PC-3 (cell line): ENCODE results near the gene RAD21L1. TPM values are rescaled to one million over a fixed set of nuclear protein-coding genes. Genes with fewer than 3 reads are reported as not detected.

Experiments
- ATAC-seq: fragments of 200-7000 bp; cut with Tn5 transposase; 2 replicates; pipeline ENCODE4 v1.9.1; 2020; ENCODE audit warnings: mild to moderate bottlenecking, moderate library complexity
- BruUV-seq: library from RNA; stranded (reverse); fragments of 400-500 nt; replicated peaks from 2 replicates; lab custom pipeline; 2021; lab: Mats Ljungman, UMichigan
- CTCF ChIA-PET: fragments of 300-600 bp; sonication (Branson Sonifier 250); formaldehyde crosslinking; loops from one replicate; lab custom pipeline; 2022; ENCODE audit warnings: antibody characterized with exemption; lab: Charles Lee
- POLR2A ChIA-PET: fragments of 300-600 bp; sonication (Branson Sonifier 250); formaldehyde crosslinking; loops from one replicate; lab custom pipeline; 2022; ENCODE audit warnings: antibody characterized with exemption; ENCODE audit not compliant: unreplicated experiment; lab: Charles Lee
- DNase-seq: peaks from one replicate; pipeline ENCODE4 v3.0.0-alpha.2; 2015
- H2AFZ ChIP-seq: fragments of 300-600 bp; sonication (generic); 2 replicates; pipeline ENCODE4 v1.6.0; 2016; ENCODE audit warnings: antibody characterized with exemption, low read length
- H3F3A ChIP-seq: fragments of 300-600 bp; sonication (generic); one replicate; pipeline ENCODE4 v1.6.0; 2017; ENCODE audit warnings: antibody characterized with exemption, low read length, control low read depth, mild to moderate bottlenecking; ENCODE audit not compliant: unreplicated experiment
- H3K27ac ChIP-seq: fragments of 300-600 bp; sonication (generic); 2 replicates; pipeline ENCODE4 v1.5.1; 2016; ENCODE audit warnings: mild to moderate bottlenecking, low read length
- H3K27me3 ChIP-seq: fragments of 300-600 bp; sonication (generic); 2 replicates; pipeline ENCODE4 v1.6.1; 2016; ENCODE audit warnings: low read length, mixed read lengths
- H3K36me3 ChIP-seq: fragments of 300-600 bp; sonication (generic); 2 replicates; pipeline ENCODE4 v1.6.1; 2016; ENCODE audit warnings: low read depth, mixed run types, low read length, mixed read lengths
- H3K4me1 ChIP-seq: fragments of 300-600 bp; sonication (generic); 2 replicates; pipeline ENCODE4 v1.5.1; 2016; ENCODE audit warnings: low read length; ENCODE audit not compliant: insufficient read depth
- H3K4me2 ChIP-seq: fragments of 300-600 bp; sonication (generic); 2 replicates; pipeline ENCODE4 v1.6.0; 2016; ENCODE audit warnings: low read length
- H3K4me3 ChIP-seq: fragments of 300-600 bp; sonication (generic); 2 replicates; pipeline ENCODE4 v1.5.1; 2016; ENCODE audit warnings: mild to moderate bottlenecking, low read length, mixed read lengths
- H3K79me2 ChIP-seq: fragments of 300-600 bp; sonication (generic); 2 replicates; pipeline ENCODE4 v1.6.1; 2017; ENCODE audit warnings: low read length, mixed read lengths
- H3K9ac ChIP-seq: fragments of 300-600 bp; sonication (generic); 2 replicates; pipeline ENCODE4 v1.6.0; 2016; ENCODE audit warnings: mild to moderate bottlenecking, low read length
- H3K9me2 ChIP-seq: fragments of 300-600 bp; sonication (generic); replicated peaks from 2 replicates; pipeline ENCODE4 v1.6.1; 2016; ENCODE audit warnings: mixed run types, low read length, mixed read lengths
- H3K9me3 ChIP-seq: fragments of 300-600 bp; sonication (generic); 2 replicates; pipeline ENCODE4 v1.6.1; 2016; ENCODE audit warnings: low read length, mixed read lengths
- H4K20me1 ChIP-seq: fragments of 300-600 bp; sonication (generic); 2 replicates; pipeline ENCODE4 v1.6.1; 2016; ENCODE audit warnings: low read length, mixed read lengths
- EZH2 ChIP-seq: fragments of 300-600 bp; sonication (generic); IDR thresholded peaks from one replicate; pipeline ENCODE4 v1.6.1; 2017; ENCODE audit warnings: antibody characterized with exemption, mild to moderate bottlenecking, low read length; ENCODE audit not compliant: unreplicated experiment
- EZH2phosphoT487 ChIP-seq: fragments of 300-600 bp; sonication (generic); IDR thresholded peaks from 2 replicates; pipeline ENCODE4 v1.6.1; 2018; ENCODE audit warnings: mild to moderate bottlenecking, antibody characterized with exemption, low read length, borderline replicate concordance
- intact Hi-C: fragments of 100-400 bp; cut with micrococcal nuclease; formaldehyde crosslinking; loops from 2 replicates; pipeline ENCODE4 v1.9.0; 2023
- total RNA-seq: library from RNA; depleted of rRNA; stranded (reverse); fragments of >200 nt; gene quantifications from 2 replicates; pipeline ENCODE4 v1.2.3, GENCODE V29; 2014
- TF ChIP-seq, protein P1 (sequence below): fragments of 300-600 bp; sonication (generic); conservative IDR thresholded peaks from 2 replicates; pipeline ENCODE4 v1.5.1; 2017; ENCODE audit warnings: antibody characterized with exemption, low read depth, mild to moderate bottlenecking, low read length

The RAD21L1 gene
- total RNA-seq, 1 experiment from 2014 or later: 0.11 TPM

DNA sequence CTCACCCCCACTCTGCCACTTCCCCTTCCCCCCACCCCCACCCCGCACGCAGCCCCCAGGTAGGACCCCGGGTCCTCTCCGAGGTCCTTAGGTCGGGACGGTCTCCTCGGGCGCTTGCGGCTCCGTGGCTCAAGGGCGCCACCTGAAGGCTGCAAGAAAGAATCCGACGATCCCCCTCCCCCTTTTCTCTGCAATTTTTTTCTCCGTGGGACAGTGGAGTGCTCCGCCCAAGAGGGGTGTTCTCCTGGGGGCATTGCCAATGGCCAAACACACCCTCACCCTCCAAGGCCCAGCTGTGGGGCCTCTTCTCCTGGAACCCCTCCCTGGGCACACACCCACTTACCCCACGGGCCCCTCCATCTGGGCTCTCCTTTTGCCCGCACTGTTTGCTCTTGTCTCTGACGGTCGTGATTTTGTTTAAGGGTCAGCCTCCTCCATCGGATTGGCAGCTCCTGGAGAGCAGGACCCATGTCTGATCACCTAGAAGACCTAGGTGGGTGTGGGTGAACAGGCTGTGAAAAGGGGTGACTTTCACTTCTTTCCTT lies 40.0 kb upstream of the RAD21L1 start:
- Histone ChIP-seq H3K4me2 (peak overlapping the region; percentile 81), H3K79me2 (no peaks in the 10 kb centered on the region), H3K9ac (no peak overlapping the region), H4K20me1 (no peaks in the 10 kb centered on the region), H3K27me3 (peaks cover 24% of the 10 kb centered on the region), H2AFZ (peak overlapping the region; percentile 52; the same call in 1 of the 2 replicates), H3F3A (no peaks in the 10 kb centered on the region), H3K9me2 (no peaks in the 10 kb centered on the region), H3K4me3 (peak overlapping the region; percentile 25; the same call in 1 of the 2 replicates), H3K27ac (no peak overlapping the region), H3K4me1 (peaks cover 4% of the 10 kb centered on the region; the same call in 1 of the 2 replicates), H3K9me3 (no peaks in the 10 kb centered on the region), H3K36me3 (no peaks in the 10 kb centered on the region)
- intact Hi-C loops: loop anchor here (10.0 kb wide), 2 partner anchors 231 to 371 kb away; no protein-coding TSS in a partner anchor
- BruUV-seq: no TSS peak
- ChIA-PET POLR2A (no interaction called here), CTCF (no interaction called here)
- ATAC-seq (peak; percentile 73), DNase-seq (peak; percentile 71)
- no peak for TF ChIP-seq EZH2
- TF ChIP-seq, protein P1, sequence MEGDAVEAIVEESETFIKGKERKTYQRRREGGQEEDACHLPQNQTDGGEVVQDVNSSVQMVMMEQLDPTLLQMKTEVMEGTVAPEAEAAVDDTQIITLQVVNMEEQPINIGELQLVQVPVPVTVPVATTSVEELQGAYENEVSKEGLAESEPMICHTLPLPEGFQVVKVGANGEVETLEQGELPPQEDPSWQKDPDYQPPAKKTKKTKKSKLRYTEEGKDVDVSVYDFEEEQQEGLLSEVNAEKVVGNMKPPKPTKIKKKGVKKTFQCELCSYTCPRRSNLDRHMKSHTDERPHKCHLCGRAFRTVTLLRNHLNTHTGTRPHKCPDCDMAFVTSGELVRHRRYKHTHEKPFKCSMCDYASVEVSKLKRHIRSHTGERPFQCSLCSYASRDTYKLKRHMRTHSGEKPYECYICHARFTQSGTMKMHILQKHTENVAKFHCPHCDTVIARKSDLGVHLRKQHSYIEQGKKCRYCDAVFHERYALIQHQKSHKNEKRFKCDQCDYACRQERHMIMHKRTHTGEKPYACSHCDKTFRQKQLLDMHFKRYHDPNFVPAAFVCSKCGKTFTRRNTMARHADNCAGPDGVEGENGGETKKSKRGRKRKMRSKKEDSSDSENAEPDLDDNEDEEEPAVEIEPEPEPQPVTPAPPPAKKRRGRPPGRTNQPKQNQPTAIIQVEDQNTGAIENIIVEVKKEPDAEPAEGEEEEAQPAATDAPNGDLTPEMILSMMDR: peak; percentile 76

DNA sequence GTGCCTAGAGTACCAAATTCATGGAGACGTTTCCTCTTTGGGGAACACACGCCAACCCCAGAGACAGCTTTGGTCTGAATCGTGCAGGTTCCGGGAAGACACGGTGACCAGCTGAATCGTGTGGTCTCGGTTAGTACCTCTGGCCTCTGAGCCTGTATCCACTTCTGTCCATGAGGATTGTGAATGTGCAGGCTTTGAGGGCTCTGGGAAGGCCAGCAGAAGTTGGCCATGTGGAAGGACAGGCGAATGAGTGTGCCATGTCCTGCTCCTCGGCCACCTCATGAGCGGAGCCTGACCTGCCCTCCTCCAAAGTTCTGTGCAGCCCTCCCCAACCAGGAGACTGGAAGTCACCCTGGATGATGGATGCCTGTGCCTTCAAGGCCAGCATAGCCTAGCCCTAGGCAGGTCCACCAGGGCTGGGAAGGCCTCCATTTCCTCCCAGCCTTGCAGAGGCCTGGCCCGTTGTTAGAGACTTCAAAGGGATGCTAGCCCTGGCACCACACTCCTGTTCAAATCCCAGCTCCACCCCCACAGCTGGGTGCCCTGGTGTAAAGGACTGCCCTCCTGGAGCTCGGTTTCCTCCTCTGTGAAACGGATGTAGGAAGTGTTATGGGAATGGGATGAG lies 39.4 kb upstream of the RAD21L1 start:
- H3K4me2 ChIP-seq: peak overlapping the region; percentile 81
- intact Hi-C loops: loop anchor here (10.0 kb wide), 2 partner anchors 232 to 372 kb away; no protein-coding TSS in a partner anchor
- DNase-seq: no peak
- H3K4me3 ChIP-seq: no peak overlapping the region
- H3K79me2 ChIP-seq: no peaks in the 10 kb centered on the region
- H3K27ac ChIP-seq: no peak overlapping the region
- H3K4me1 ChIP-seq: peaks cover 4% of the 10 kb centered on the region; the same call in 1 of the 2 replicates
- no peaks in the 10 kb centered on the region for H3K9me2 ChIP-seq
- H4K20me1 ChIP-seq: no peaks in the 10 kb centered on the region
- ChIA-PET POLR2A (no interaction called here), CTCF (no interaction called here)
- no peaks in the 10 kb centered on the region for H3K9me3 ChIP-seq
- H3K9ac ChIP-seq: no peak overlapping the region
- no TSS peak for BruUV-seq
- H3K27me3 ChIP-seq: peaks cover 28% of the 10 kb centered on the region
- TF ChIP-seq EZH2 (no peak), EZH2phosphoT487 (no peak)
- TF ChIP-seq, protein P1: no peak
- peak overlapping the region; percentile 52; the same call in 1 of the 2 replicates for H2AFZ ChIP-seq
- ATAC-seq: no peak
- H3F3A ChIP-seq: no peaks in the 10 kb centered on the region
- H3K36me3 ChIP-seq: no peaks in the 10 kb centered on the region

DNA sequence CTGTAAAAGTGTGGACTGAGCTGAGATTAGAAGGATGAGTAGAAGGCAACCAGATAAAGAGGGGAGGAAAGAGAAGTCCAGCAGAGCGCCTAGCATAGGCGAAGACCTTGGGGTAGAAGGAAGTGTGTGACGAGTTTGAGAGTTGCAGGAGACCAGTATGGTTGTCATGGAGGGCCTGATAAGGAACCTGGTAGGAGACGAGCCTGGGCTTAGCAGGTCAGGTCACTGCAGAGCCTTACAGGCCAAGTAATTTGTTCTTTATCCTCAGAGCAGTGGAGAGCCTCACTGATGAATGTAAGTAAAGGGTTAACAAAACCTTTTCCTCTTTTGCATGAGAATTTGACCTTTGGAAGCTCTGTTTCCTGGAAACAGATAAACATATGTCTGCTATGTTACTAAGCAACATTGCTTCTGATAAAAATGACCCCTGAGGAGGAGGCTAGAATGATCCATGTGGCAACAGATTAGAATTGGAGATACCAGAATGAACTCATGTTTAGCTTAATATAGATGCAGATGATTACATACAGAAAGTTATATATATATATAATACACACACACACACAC lies 38.2 kb upstream of the RAD21L1 start:
- no TSS peak for BruUV-seq
- intact Hi-C loops: loop anchor here (10.0 kb wide), 2 partner anchors 233 to 373 kb away; no protein-coding TSS in a partner anchor
- no peak for TF ChIP-seq EZH2
- TF ChIP-seq, protein P1: no peak
- no peak for TF ChIP-seq EZH2phosphoT487

More for the DNA sequence above, 38.2 kb upstream of the RAD21L1 start:
- H3K4me3 ChIP-seq: no peak overlapping the region
- H3K4me1 ChIP-seq: peaks cover 4% of the 10 kb centered on the region; the same call in 1 of the 2 replicates
- H3K27me3 ChIP-seq: peaks cover 35% of the 10 kb centered on the region
- H3K36me3 ChIP-seq: no peaks in the 10 kb centered on the region
- ATAC-seq: no peak
- H3K4me2 ChIP-seq: no peak overlapping the region
- H3K79me2 ChIP-seq: no peaks in the 10 kb centered on the region
- no peak overlapping the region for H3K27ac ChIP-seq
- ChIA-PET POLR2A (no interaction called here), CTCF (interaction anchor here (0.5 kb wide), 1 partner anchor 23 kb away, joined by 3 read pairs; no protein-coding TSS in a partner anchor)
- DNase-seq: no peak
- H2AFZ ChIP-seq: no peak overlapping the region
- no peaks in the 10 kb centered on the region for H3F3A ChIP-seq
- H4K20me1 ChIP-seq: no peaks in the 10 kb centered on the region
- no peaks in the 10 kb centered on the region for H3K9me3 ChIP-seq
- no peaks in the 10 kb centered on the region for H3K9me2 ChIP-seq
- no peak overlapping the region for H3K9ac ChIP-seq
